Loucy (cell line): ENCODE data around the gene ANO6.
"Not testable (repeated sequence)": the region's sequence is repeated elsewhere in the genome, so short reads cannot be mapped to it uniquely, and the experiment has no call there.

Experiments used
- H2AFZ ChIP-seq: fragments of 200-600 bp; sonication (generic); 2 replicates; pipeline ENCODE4 v1.6.0; 2016; ENCODE audit warnings: antibody characterized with exemption, mild to moderate bottlenecking, low read length, moderate library complexity
- H3F3A ChIP-seq: fragments of 200-600 bp; 2 replicates; pipeline ENCODE4 v1.6.0; 2016; ENCODE audit warnings: antibody characterized with exemption, low read depth, mild to moderate bottlenecking
- H3K27me3 ChIP-seq: fragments of 200-600 bp; sonication (generic); 2 replicates; pipeline ENCODE4 v1.6.1; 2014; ENCODE audit warnings: low read length, mild to moderate bottlenecking; ENCODE audit not compliant: insufficient read depth, poor library complexity, severe bottlenecking
- H3K36me3 ChIP-seq: fragments of 200-600 bp; sonication (generic); 2 replicates; pipeline ENCODE4 v1.6.1; 2016; ENCODE audit warnings: low read length; ENCODE audit not compliant: insufficient read depth
- H3K4me1 ChIP-seq: fragments of 200-600 bp; sonication (generic); 2 replicates; pipeline ENCODE4 v1.5.1; 2014; ENCODE audit warnings: low read length, mild to moderate bottlenecking; ENCODE audit not compliant: insufficient read depth, poor library complexity, severe bottlenecking
- H3K4me2 ChIP-seq: fragments of 200-600 bp; sonication (generic); 2 replicates; pipeline ENCODE4 v1.6.0; 2014; ENCODE audit warnings: antibody characterized with exemption, low read length, low read depth, mild to moderate bottlenecking; ENCODE audit not compliant: poor library complexity, severe bottlenecking
- H3K4me3 ChIP-seq: fragments of 200-600 bp; sonication (generic); 2 replicates; pipeline ENCODE4 v1.5.1; 2014; ENCODE audit warnings: low read length, mild to moderate bottlenecking, mixed read lengths; ENCODE audit not compliant: poor library complexity, severe bottlenecking
- H3K79me2 ChIP-seq: fragments of 200-600 bp; sonication (generic); 2 replicates; pipeline ENCODE4 v1.6.1; 2014; ENCODE audit warnings: low read length; ENCODE audit not compliant: insufficient read depth
- H3K9ac ChIP-seq: fragments of 200-600 bp; sonication (generic); 2 replicates; pipeline ENCODE4 v1.6.0; 2014; ENCODE audit warnings: mild to moderate bottlenecking, low read depth, low read length, moderate library complexity; ENCODE audit not compliant: poor library complexity, severe bottlenecking
- H3K9me2 ChIP-seq: fragments of 200-600 bp; sonication (generic); replicated peaks from 2 replicates; pipeline ENCODE4 v1.6.1; 2016; ENCODE audit warnings: low read depth, low read length, mixed read lengths
- H3K9me3 ChIP-seq: fragments of 200-600 bp; sonication (generic); 2 replicates; pipeline ENCODE4 v1.6.1; 2014; ENCODE audit warnings: mild to moderate bottlenecking, antibody characterized with exemption, low read length, low read depth; ENCODE audit not compliant: insufficient read depth
- H4K20me1 ChIP-seq: fragments of 200-600 bp; sonication (generic); 2 replicates; pipeline ENCODE4 v1.6.0; 2014; ENCODE audit warnings: antibody characterized with exemption, low read length, mild to moderate bottlenecking; ENCODE audit not compliant: insufficient read depth, poor library complexity, severe bottlenecking
- CTCF ChIP-seq: fragments of 200-600 bp; sonication (generic); conservative IDR thresholded peaks from 2 replicates; pipeline ENCODE4 v1.5.1; 2014; ENCODE audit warnings: mild to moderate bottlenecking, antibody characterized with exemption, low read length
- EZH2phosphoT487 ChIP-seq: fragments of 200-600 bp; IDR thresholded peaks from 2 replicates; pipeline ENCODE4 v1.6.1; 2018; ENCODE audit warnings: antibody characterized with exemption, mild to moderate bottlenecking, moderate library complexity, borderline replicate concordance

The ANO6 gene

GRCh38 chr12:45389426-45389825 lies 173.5 kb downstream of the ANO6 start:
- Histone ChIP-seq H3K9ac (no peak overlapping the region), H3K4me3 (no peak overlapping the region), H3K9me3 (no peaks in the 10 kb centered on the region), H3K4me1 (no peaks in the 10 kb centered on the region), H3K27me3 (no peaks in the 10 kb centered on the region), H3K9me2 (no peaks in the 10 kb centered on the region), H3K36me3 (peaks cover 26% of the 10 kb centered on the region; the same call in 1 of the 2 replicates), H3K79me2 (no peaks in the 10 kb centered on the region), H4K20me1 (no peaks in the 10 kb centered on the region), H3K4me2 (no peak overlapping the region), H3F3A (no peaks in the 10 kb centered on the region), H2AFZ (no peak overlapping the region)
- TF ChIP-seq CTCF = no peak
- no peak for TF ChIP-seq EZH2phosphoT487

GRCh38 chr12:45397499-45397898 lies 181.6 kb downstream of the ANO6 start:
- H3K4me2 ChIP-seq, H3K4me3 ChIP-seq, H2AFZ ChIP-seq, H3K9ac ChIP-seq, H3K9me2 ChIP-seq, H3F3A ChIP-seq, H4K20me1 ChIP-seq, H3K36me3 ChIP-seq, H3K9me3 ChIP-seq, H3K79me2 ChIP-seq, H3K27me3 ChIP-seq, H3K4me1 ChIP-seq: not testable (repeated sequence)

- TF ChIP-seq CTCF = no peak
- TF ChIP-seq EZH2phosphoT487 = no peak
- Histone ChIP-seq H3K4me2 (no peak overlapping the region), H3K9me2 (no peaks in the 10 kb centered on the region), H2AFZ (no peak overlapping the region), H3K9ac (no peak overlapping the region), H3K36me3 (peaks cover 16% of the 10 kb centered on the region; the same call in 1 of the 2 replicates), H3K79me2 (no peaks in the 10 kb centered on the region), H3K4me1 (no peaks in the 10 kb centered on the region), H4K20me1 (no peaks in the 10 kb centered on the region), H3K4me3 (no peak overlapping the region), H3F3A (no peaks in the 10 kb centered on the region), H3K27me3 (no peaks in the 10 kb centered on the region), H3K9me3 (no peaks in the 10 kb centered on the region)
Measured at GRCh38 chr12:45398552-45398951, 182.7 kb downstream of the ANO6 start.

- no peak overlapping the region for H3K4me3 ChIP-seq
- no peaks in the 10 kb centered on the region for H3K4me1 ChIP-seq
- H3K27me3 ChIP-seq = no peaks in the 10 kb centered on the region
- H3K9me3 ChIP-seq = no peaks in the 10 kb centered on the region
- H3K9me2 ChIP-seq = no peaks in the 10 kb centered on the region
- no peak overlapping the region for H3K4me2 ChIP-seq
- H3K9ac ChIP-seq = no peak overlapping the region
- H3K36me3 ChIP-seq = peaks cover 28% of the 10 kb centered on the region; the same call in 1 of the 2 replicates
- no peak for TF ChIP-seq CTCF
- no peak for TF ChIP-seq EZH2phosphoT487
- no peaks in the 10 kb centered on the region for H3K79me2 ChIP-seq
- no peaks in the 10 kb centered on the region for H4K20me1 ChIP-seq
- no peak overlapping the region for H2AFZ ChIP-seq
- no peaks in the 10 kb centered on the region for H3F3A ChIP-seq
Measured at GRCh38 chr12:45400991-45401390, 185.1 kb downstream of the ANO6 start.
